CD4-positive, CD25-positive, alpha-beta regulatory T cell (primary cell): ENCODE data around the gene TNS1. TPM values are rescaled to one million over a fixed set of nuclear protein-coding genes. Genes with fewer than 3 reads are reported as not detected.

ENCODE experiments used
- ATAC-seq, 2 donors: fragments of 150-1000 bp; cut with Tn5 transposase; one replicate each; pipeline ENCODE4 v1.10.0; 2021; ENCODE audit warnings: low read depth in 2 of 2, moderate number of reproducible peaks in 2 of 2, moderate library complexity in 1 of 2
- DNase-seq, 3 donors: peaks; one replicate each; pipeline versions ENCODE4 v3.0.0 to v3.0.0-alpha.2; 2012 to 2022; ENCODE audit warnings: mixed read lengths in 1 of 3
- H3K27ac ChIP-seq: one replicate; pipeline ENCODE4 v1.7.0; 2013; ENCODE audit warnings: mild to moderate bottlenecking, low read length; ENCODE audit not compliant: insufficient read depth, poor library complexity, severe bottlenecking
- H3K27me3 ChIP-seq: one replicate; pipeline ENCODE4 v1.7.0; 2013; ENCODE audit warnings: low read length; ENCODE audit not compliant: control insufficient read depth, insufficient read depth
- H3K36me3 ChIP-seq: one replicate; pipeline ENCODE4 v1.7.0; 2013; ENCODE audit warnings: mild to moderate bottlenecking, low read length, moderate library complexity; ENCODE audit not compliant: control insufficient read depth, insufficient read depth
- H3K4me1 ChIP-seq: 2 replicates; pipeline ENCODE4 v1.7.0; 2013; ENCODE audit warnings: mild to moderate bottlenecking, low read length; ENCODE audit not compliant: insufficient read depth, control insufficient read depth, poor library complexity, severe bottlenecking
- H3K4me3 ChIP-seq: one replicate; pipeline ENCODE4 v1.7.0; 2013; ENCODE audit warnings: low read depth, mild to moderate bottlenecking, low read length, moderate library complexity
- H3K9me3 ChIP-seq, 2 experiments: 1 replicate in 1 of 2; 2 replicates in 1 of 2; pipeline ENCODE4 v1.7.0; 2013; ENCODE audit warnings: low read length in 2 of 2, mild to moderate bottlenecking in 1 of 2, moderate library complexity in 1 of 2; ENCODE audit not compliant: control insufficient read depth in 2 of 2
- H3K27ac Mint-ChIP-seq, 3 donors: one replicate each; pipeline ENCODE4 v1.8.0; 2020 to 2022; ENCODE audit warnings: mild to moderate bottlenecking in 3 of 3, mixed read lengths in 3 of 3, moderate library complexity in 2 of 3
- H3K27me3 Mint-ChIP-seq: one replicate; pipeline ENCODE4 v1.8.0; 2022; ENCODE audit warnings: mild to moderate bottlenecking, mixed read lengths
- H3K36me3 Mint-ChIP-seq: one replicate; pipeline ENCODE4 v1.8.0; 2020; ENCODE audit warnings: mixed read lengths
- H3K4me1 Mint-ChIP-seq, 4 donors: one replicate each; pipeline ENCODE4 v1.8.0; 2020 to 2022; ENCODE audit warnings: mixed read lengths in 4 of 4, mild to moderate bottlenecking in 1 of 4
- H3K4me3 Mint-ChIP-seq, 4 donors: one replicate each; pipeline ENCODE4 v1.8.0; 2020 to 2022; ENCODE audit warnings: mild to moderate bottlenecking in 4 of 4, mixed read lengths in 4 of 4, moderate library complexity in 3 of 4
- H3K9me3 Mint-ChIP-seq, 7 donors: one replicate each; pipeline ENCODE4 v1.8.0; 2020 to 2022; ENCODE audit warnings: mixed read lengths in 7 of 7, mild to moderate bottlenecking in 3 of 7, moderate library complexity in 2 of 7
- polyA plus RNA-seq, 4 donors: library from polyadenylated mRNA; unstranded; fragments of 300-500 nt; fragmentation: Illumina TruSeq; gene quantifications; one replicate each; pipeline ENCODE4 v1.2.3, GENCODE V29; 2021
- total RNA-seq: library from RNA; stranded (reverse); gene quantifications from one replicate; pipeline ENCODE4 v1.2.3, GENCODE V29; 2022

The TNS1 gene
- total and polyA plus RNA-seq, 5 donors from 2014 or later: 0.49 TPM; not detected in 4

- no peaks in the 10 kb centered on the region for H3K36me3 ChIP-seq
- no peak for ATAC-seq
- Mint-ChIP-seq H3K4me3 (no peak overlapping the region), H3K27me3 (peaks cover 50% of the 10 kb centered on the region), H3K27ac (no peak overlapping the region), H3K36me3 (no peaks in the 10 kb centered on the region), H3K4me1 (peaks cover 0 to 9% (median 0%) of the 10 kb centered on the region in 4 donors), H3K9me3 (peaks cover 0 to 1% (median 0%) of the 10 kb centered on the region in 7 donors)
- peaks cover 8% of the 10 kb centered on the region for H3K27me3 ChIP-seq
- H3K9me3 ChIP-seq: no peaks in the 10 kb centered on the region
- H3K4me1 ChIP-seq: peaks cover 10% of the 10 kb centered on the region
- no peak overlapping the region for H3K27ac ChIP-seq
- no peak for DNase-seq
- no peak overlapping the region for H3K4me3 ChIP-seq
Measured at GRCh38 chr2:218011653-218012040, 8.9 kb upstream of the TNS1 start.

- no peak overlapping the region for H3K4me3 ChIP-seq
- ATAC-seq (no peak), DNase-seq (no peak)
- H3K27ac ChIP-seq: no peak overlapping the region
- Mint-ChIP-seq H3K27me3 (peaks cover 54% of the 10 kb centered on the region), H3K36me3 (no peaks in the 10 kb centered on the region), H3K4me1 (peaks cover 0 to 9% (median 0%) of the 10 kb centered on the region in 4 donors), H3K4me3 (peak overlapping the region in 3 of 4 donors; percentile 73 to 79 (median 73)), H3K27ac (no peak overlapping the region), H3K9me3 (peaks cover 0 to 1% (median 0%) of the 10 kb centered on the region in 7 donors)
- H3K27me3 ChIP-seq: peaks cover 8% of the 10 kb centered on the region
- no peaks in the 10 kb centered on the region for H3K36me3 ChIP-seq
- no peaks in the 10 kb centered on the region for H3K9me3 ChIP-seq
- H3K4me1 ChIP-seq: peaks cover 10% of the 10 kb centered on the region
Measured at GRCh38 chr2:218010984-218011652, 8.3 kb upstream of the TNS1 start.

- ATAC-seq (peak; percentile 31 to 34), DNase-seq (peak in 2 of 3 donors; percentile 4 to 35)
- H3K27ac ChIP-seq: no peak overlapping the region
- H3K27me3 Mint-ChIP-seq: peaks cover 54% of the 10 kb centered on the region
- H3K27ac Mint-ChIP-seq: no peak overlapping the region
- H3K9me3 ChIP-seq: no peaks in the 10 kb centered on the region
- peak overlapping the region in 3 of 4 donors; percentile 73 to 79 (median 73) for H3K4me3 Mint-ChIP-seq
- no peaks in the 10 kb centered on the region for H3K36me3 ChIP-seq
- peaks cover 8% of the 10 kb centered on the region for H3K27me3 ChIP-seq
- H3K4me3 ChIP-seq: no peak overlapping the region
- peaks cover 0 to 1% (median 0%) of the 10 kb centered on the region in 7 donors for H3K9me3 Mint-ChIP-seq
- peaks cover 0 to 9% (median 0%) of the 10 kb centered on the region in 4 donors for H3K4me1 Mint-ChIP-seq
- no peaks in the 10 kb centered on the region for H3K36me3 Mint-ChIP-seq
- peaks cover 10% of the 10 kb centered on the region for H3K4me1 ChIP-seq
Measured at GRCh38 chr2:218010140-218010983, 7.6 kb upstream of the TNS1 start.

- no peaks in the 10 kb centered on the region for H3K36me3 Mint-ChIP-seq
- Histone ChIP-seq H3K27ac (no peak overlapping the region), H3K36me3 (no peaks in the 10 kb centered on the region), H3K4me1 (peaks cover 10% of the 10 kb centered on the region), H3K27me3 (peaks cover 8% of the 10 kb centered on the region), H3K4me3 (no peak overlapping the region), H3K9me3 (no peaks in the 10 kb centered on the region)
- ATAC-seq (no peak), DNase-seq (no peak)
- H3K4me3 Mint-ChIP-seq: peak overlapping the region in 1 of 4 donors; percentile 64
- peaks cover 0 to 1% (median 0%) of the 10 kb centered on the region in 7 donors for H3K9me3 Mint-ChIP-seq
- H3K4me1 Mint-ChIP-seq: peaks cover 0 to 9% (median 0%) of the 10 kb centered on the region in 4 donors
- peaks cover 54% of the 10 kb centered on the region for H3K27me3 Mint-ChIP-seq
- H3K27ac Mint-ChIP-seq: no peak overlapping the region
Measured at GRCh38 chr2:218009765-218010139, 7.0 kb upstream of the TNS1 start.

GRCh38 chr2:218009231-218009630 lies 6.4 kb upstream of the TNS1 start:
- H3K4me3 Mint-ChIP-seq: peak overlapping the region in 1 of 4 donors; percentile 35
- H3K36me3 ChIP-seq: no peaks in the 10 kb centered on the region
- no peak overlapping the region for H3K4me3 ChIP-seq
- H3K36me3 Mint-ChIP-seq: no peaks in the 10 kb centered on the region
- peaks cover 8% of the 10 kb centered on the region for H3K27me3 ChIP-seq
- H3K9me3 Mint-ChIP-seq: peaks cover 0 to 1% (median 0%) of the 10 kb centered on the region in 7 donors
- no peak for ATAC-seq
- no peak for DNase-seq
- H3K27ac Mint-ChIP-seq: peak overlapping the region in 1 of 3 donors; percentile 75
- peaks cover 10% of the 10 kb centered on the region for H3K4me1 ChIP-seq
- H3K27ac ChIP-seq: no peak overlapping the region
- no peaks in the 10 kb centered on the region for H3K9me3 ChIP-seq
- peaks cover 54% of the 10 kb centered on the region for H3K27me3 Mint-ChIP-seq
- H3K4me1 Mint-ChIP-seq: peaks cover 0 to 9% (median 0%) of the 10 kb centered on the region in 4 donors

- ATAC-seq (no peak), DNase-seq (no peak)
- H3K9me3 Mint-ChIP-seq: peaks cover 0 to 1% (median 0%) of the 10 kb centered on the region in 7 donors
- Histone ChIP-seq H3K27ac (no peak overlapping the region), H3K4me3 (no peak overlapping the region), H3K9me3 (no peaks in the 10 kb centered on the region), H3K36me3 (no peaks in the 10 kb centered on the region), H3K27me3 (peaks cover 8% of the 10 kb centered on the region), H3K4me1 (peaks cover 10% of the 10 kb centered on the region)
- H3K4me1 Mint-ChIP-seq: peaks cover 0 to 9% (median 0%) of the 10 kb centered on the region in 4 donors
- no peaks in the 10 kb centered on the region for H3K36me3 Mint-ChIP-seq
- H3K27ac Mint-ChIP-seq: no peak overlapping the region
- H3K4me3 Mint-ChIP-seq: no peak overlapping the region
- H3K27me3 Mint-ChIP-seq: peaks cover 50% of the 10 kb centered on the region
Measured at GRCh38 chr2:218008060-218009040, 5.6 kb upstream of the TNS1 start.

- H3K27ac ChIP-seq: no peak overlapping the region
- Mint-ChIP-seq H3K36me3 (no peaks in the 10 kb centered on the region), H3K4me1 (peaks cover 0 to 9% (median 0%) of the 10 kb centered on the region in 4 donors), H3K27ac (no peak overlapping the region), H3K4me3 (no peak overlapping the region), H3K27me3 (peaks cover 35% of the 10 kb centered on the region), H3K9me3 (peaks cover 0 to 1% (median 0%) of the 10 kb centered on the region in 7 donors)
- peaks cover 10% of the 10 kb centered on the region for H3K4me1 ChIP-seq
- no peak for DNase-seq
- H3K9me3 ChIP-seq: no peaks in the 10 kb centered on the region
- ATAC-seq: no peak
- peaks cover 3% of the 10 kb centered on the region for H3K27me3 ChIP-seq
- H3K4me3 ChIP-seq: no peak overlapping the region
- no peaks in the 10 kb centered on the region for H3K36me3 ChIP-seq
Measured at GRCh38 chr2:218006741-218007140, 3.9 kb upstream of the TNS1 start.
